NCI-H2227 (cell line): ENCODE data around the gene SCP2.
A peak's percentile ranks its signal among the peaks of the same experiment; 100 is the strongest.

ENCODE experiments used
- DNase-seq: peaks from one replicate; lab custom pipeline; 2025; ENCODE audit not compliant: unreplicated experiment; lab: John Stamatoyannopoulos, UW

The SCP2 gene

GRCh38 chr1:52927212-52928014 is at the start of gene SCP2:
SCP2 (plus strand) TSS chr1:52927276; CDS start chr1:52927397, 121 bp downstream.
- peak; percentile 84 for DNase-seq

GRCh38 chr1:52877554-52877953 is 49.5 kb upstream of the SCP2 start:
- no peak for DNase-seq

- no peak for DNase-seq
Observed at GRCh38 chr1:52880206-52880605, 46.9 kb upstream of the SCP2 start.

GRCh38 chr1:52887483-52887882 is 39.6 kb upstream of the SCP2 start:
- DNase-seq, result no peak

GRCh38 chr1:52892424-52893215 is 34.5 kb upstream of the SCP2 start:
- no peak for DNase-seq

GRCh38 chr1:52899445-52899894 is 27.6 kb upstream of the SCP2 start:
- no peak for DNase-seq

GRCh38 chr1:52900402-52900801 is 26.7 kb upstream of the SCP2 start:
- DNase-seq, result no peak

- DNase-seq, result no peak
Observed at GRCh38 chr1:52901384-52901783, 25.7 kb upstream of the SCP2 start.

GRCh38 chr1:52904208-52904926 is 22.7 kb upstream of the SCP2 start:
- no peak for DNase-seq

- peak; percentile 26 for DNase-seq
Observed at GRCh38 chr1:52904927-52905698, 22.0 kb upstream of the SCP2 start.

- DNase-seq, result no peak
Observed at GRCh38 chr1:52906135-52906603, 20.9 kb upstream of the SCP2 start.

GRCh38 chr1:52907068-52907811 is 19.8 kb upstream of the SCP2 start:
- DNase-seq, result no peak

GRCh38 chr1:52907812-52908153 is 19.3 kb upstream of the SCP2 start:
- DNase-seq, result no peak

- DNase-seq, result no peak
Observed at GRCh38 chr1:52911541-52911940, 15.5 kb upstream of the SCP2 start.

GRCh38 chr1:52913014-52913413 is 14.1 kb upstream of the SCP2 start:
- no peak for DNase-seq

- DNase-seq, result no peak
Observed at GRCh38 chr1:52913537-52913936, 13.5 kb upstream of the SCP2 start.

GRCh38 chr1:52914463-52914862 is 12.6 kb upstream of the SCP2 start:
- DNase-seq, result no peak

GRCh38 chr1:52915211-52915854 is 11.7 kb upstream of the SCP2 start:
- DNase-seq, result no peak

- no peak for DNase-seq
Observed at GRCh38 chr1:52915855-52916220, 11.2 kb upstream of the SCP2 start.
